Large intestine (tissue), 3 donors: Measurements from ENCODE around the gene LRRC8D. TPM values are rescaled to one million over a fixed set of nuclear protein-coding genes. Genes with fewer than 3 reads are reported as not detected.

Source experiments
- DNase-seq, 2 donors: peaks; one replicate each; pipeline versions ENCODE4 v3.0.0 to v3.0.0-alpha.2; 2013
- H3K27ac ChIP-seq: one replicate; pipeline ENCODE4 v1.5.1; 2013; ENCODE audit warnings: low read length
- H3K27me3 ChIP-seq: 2 replicates; pipeline ENCODE4 v1.6.1; 2013; ENCODE audit warnings: low read length; ENCODE audit not compliant: control insufficient read depth, insufficient read depth
- H3K36me3 ChIP-seq: 2 replicates; pipeline ENCODE4 v1.6.1; 2013; ENCODE audit warnings: low read length; ENCODE audit not compliant: control insufficient read depth, insufficient read depth
- H3K4me1 ChIP-seq: one replicate; pipeline ENCODE4 v1.6.1; 2013; ENCODE audit warnings: low read length; ENCODE audit not compliant: control insufficient read depth, insufficient read depth
- H3K4me3 ChIP-seq: one replicate; pipeline ENCODE4 v1.5.1; 2013; ENCODE audit warnings: low read length
- H3K9me3 ChIP-seq: one replicate; pipeline ENCODE4 v1.6.1; 2013; ENCODE audit warnings: mild to moderate bottlenecking, low read depth, low read length, moderate library complexity; ENCODE audit not compliant: control insufficient read depth
- WGBS: methylation state at CpG from one replicate; pipeline ENCODE4 v1.1.5; 2013; ENCODE audit warnings: low lambda C conversion rate; ENCODE audit not compliant: insufficient coverage; 5-methylcytosine and 5-hydroxymethylcytosine counted together
- polyA plus RNA-seq: library from polyadenylated mRNA; unstranded; fragments of 120-200 nt; gene quantifications from one replicate; pipeline ENCODE4 v1.2.1, GENCODE V29; 2013

Gene LRRC8D
- polyA plus RNA-seq, 1 donor: 33.3 TPM

DNA sequence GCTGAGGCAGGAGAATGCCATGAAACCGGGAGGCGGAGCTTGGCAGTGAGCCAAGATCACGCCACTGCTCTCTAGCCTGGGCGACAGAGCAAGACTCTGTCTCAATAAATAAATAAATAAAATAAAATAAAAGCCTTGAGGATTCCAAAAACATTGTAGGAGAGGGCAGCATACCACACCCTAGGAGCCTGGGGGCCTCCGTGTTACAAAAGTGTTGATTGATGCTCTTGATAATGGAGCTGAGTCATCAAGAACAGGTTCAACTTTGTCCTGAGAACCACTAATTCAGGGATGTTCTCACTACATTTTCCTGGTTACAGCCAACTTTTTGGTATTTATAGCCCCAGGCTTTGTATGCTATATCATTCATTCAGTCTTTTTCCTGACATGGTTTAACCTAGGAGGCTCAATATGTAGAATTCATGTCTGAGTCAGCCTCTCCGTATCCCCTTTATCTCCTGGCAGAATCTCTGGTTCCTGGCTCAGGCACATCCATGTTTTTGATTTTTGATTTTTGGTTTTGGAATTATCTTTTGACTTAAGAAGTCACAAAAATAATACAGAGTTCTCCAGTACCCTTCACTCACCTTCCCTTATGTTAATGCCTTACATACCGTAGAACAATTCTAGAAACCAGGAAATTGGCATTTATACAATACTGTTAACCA lies 69.4 kb downstream of the LRRC8D start:
- Histone ChIP-seq H3K36me3 (peaks cover 2% of the 10 kb centered on the region), H3K27ac (peak overlapping the region; percentile 24), H3K9me3 (no peaks in the 10 kb centered on the region), H3K27me3 (no peaks in the 10 kb centered on the region), H3K4me1 (peaks cover 7% of the 10 kb centered on the region), H3K4me3 (no peak overlapping the region)
- WGBS: no CpG with 5 or more reads among the region's 7 CpGs
- peak in 1 of 2 donors; percentile 31 for DNase-seq

DNA sequence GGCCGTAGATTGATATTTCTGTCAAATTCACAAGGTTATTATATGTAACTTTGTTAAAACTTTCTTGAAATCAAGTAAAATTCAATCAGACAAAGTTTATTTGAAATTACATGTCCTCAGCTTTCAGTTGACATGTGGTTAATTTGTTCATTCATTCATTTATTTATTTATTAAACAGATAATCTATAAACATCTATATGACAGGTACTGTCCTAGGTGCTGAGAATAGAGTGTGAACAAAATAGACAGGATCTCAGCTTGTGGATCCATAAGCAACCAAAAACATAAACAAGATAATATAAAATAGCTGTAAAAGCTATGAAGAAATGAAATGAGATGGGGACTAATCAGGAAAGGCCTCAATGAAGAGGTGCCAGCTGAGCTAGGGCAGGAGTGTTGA lies 72.0 kb downstream of the LRRC8D start:
- Histone ChIP-seq H3K4me3 (no peak overlapping the region), H3K4me1 (peaks cover 16% of the 10 kb centered on the region), H3K27me3 (no peaks in the 10 kb centered on the region), H3K27ac (no peak overlapping the region), H3K36me3 (no peaks in the 10 kb centered on the region), H3K9me3 (no peaks in the 10 kb centered on the region)
- no CpG with 5 or more reads among the region's 1 CpG for WGBS
- no peak for DNase-seq

DNA sequence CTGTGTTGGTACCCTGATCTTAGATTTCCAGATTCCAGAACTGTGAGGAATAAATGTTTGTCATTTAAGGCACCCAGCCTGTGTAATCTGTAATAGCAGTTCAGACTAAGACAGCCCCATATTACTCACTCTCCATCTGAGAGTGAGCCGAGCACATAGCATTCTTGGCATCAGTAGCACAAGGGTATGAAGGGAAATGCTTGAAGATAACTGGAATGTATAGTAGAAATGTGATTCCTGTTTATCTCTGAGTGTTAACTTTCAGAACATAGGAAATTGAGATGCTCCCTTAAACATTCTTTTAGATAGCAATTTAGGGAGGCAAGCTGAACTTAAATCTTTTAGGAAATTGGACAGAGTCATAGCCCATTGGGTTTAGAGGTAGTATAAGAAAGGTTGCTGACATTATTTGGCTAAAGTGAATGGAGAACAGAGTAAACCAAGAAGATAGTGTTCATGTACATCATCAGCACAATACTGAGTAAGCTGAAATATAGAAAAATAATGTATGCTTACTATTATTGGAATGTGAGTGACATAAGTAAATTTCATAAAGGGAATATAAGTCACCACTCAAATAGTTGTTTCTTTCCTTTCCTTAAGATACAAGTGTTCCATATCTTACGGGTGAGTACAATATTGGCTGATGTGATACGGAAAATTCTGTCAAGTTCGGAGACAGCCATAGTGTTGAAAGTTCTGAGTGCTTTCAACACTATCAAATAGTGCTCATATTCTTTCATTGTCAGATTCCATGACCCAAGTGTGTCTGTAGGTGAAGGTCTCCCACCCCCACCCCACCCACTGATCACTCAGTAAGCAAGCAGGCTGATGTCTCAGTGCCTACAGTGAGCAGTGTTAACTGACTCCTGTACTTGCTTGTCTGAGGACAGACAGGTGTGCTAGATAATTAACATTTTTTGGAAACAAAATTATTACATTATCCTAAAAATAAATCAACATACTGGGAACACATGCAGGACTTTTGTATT lies 73.7 kb downstream of the LRRC8D start:
- Histone ChIP-seq H3K4me3 (no peak overlapping the region), H3K27me3 (no peaks in the 10 kb centered on the region), H3K36me3 (no peaks in the 10 kb centered on the region), H3K27ac (no peak overlapping the region), H3K9me3 (no peaks in the 10 kb centered on the region), H3K4me1 (peaks cover 18% of the 10 kb centered on the region)
- WGBS: no CpG with 5 or more reads among the region's 4 CpGs
- no peak for DNase-seq

DNA sequence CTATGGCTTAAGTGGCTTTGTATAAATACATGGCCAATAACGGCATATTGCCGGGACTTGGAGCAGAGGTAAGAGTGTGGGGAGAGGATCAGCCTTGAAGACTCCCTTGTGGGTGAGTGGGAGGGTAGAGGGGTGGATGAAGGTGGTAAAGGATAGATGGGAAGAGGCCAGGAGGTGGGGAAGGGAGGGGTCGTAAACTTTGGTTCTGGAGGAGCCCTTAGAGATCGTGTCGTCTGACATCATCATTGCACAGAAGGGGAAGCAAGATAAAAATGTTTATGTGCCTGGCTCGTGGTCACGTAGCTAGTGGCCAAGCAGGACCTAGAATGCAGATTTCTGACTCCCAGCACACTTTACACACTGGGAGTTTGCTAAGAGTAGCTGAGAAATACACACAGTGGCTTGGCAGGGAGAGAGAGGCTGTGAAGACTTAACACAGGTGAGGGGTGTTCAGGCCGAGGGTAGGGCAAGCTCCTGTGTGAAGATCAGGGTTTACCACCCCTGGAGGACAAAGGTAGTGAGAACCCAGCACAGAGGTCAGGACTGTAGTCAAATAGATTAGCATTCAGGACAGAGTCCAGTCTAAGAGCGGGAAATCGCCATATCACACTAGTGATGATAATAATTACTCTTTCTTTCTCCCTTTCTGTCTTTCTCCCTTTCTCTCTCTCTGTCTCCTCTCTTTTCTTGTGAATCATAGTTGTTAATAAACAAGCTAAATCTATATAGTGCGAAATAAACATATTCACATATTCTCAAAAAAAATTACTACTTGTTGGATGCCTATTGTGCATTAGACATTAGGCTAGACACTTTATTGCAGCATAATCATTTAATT lies 75.5 kb downstream of the LRRC8D start:
- no peak overlapping the region for H3K4me3 ChIP-seq
- no peaks in the 10 kb centered on the region for H3K27me3 ChIP-seq
- H3K36me3 ChIP-seq: no peaks in the 10 kb centered on the region
- peak overlapping the region; percentile 70 for H3K27ac ChIP-seq
- H3K9me3 ChIP-seq: no peaks in the 10 kb centered on the region
- peak in 1 of 2 donors; percentile 78 for DNase-seq
- peaks cover 26% of the 10 kb centered on the region for H3K4me1 ChIP-seq
- WGBS: 75% methylated on average over 2 of the region's 11 CpGs

DNA sequence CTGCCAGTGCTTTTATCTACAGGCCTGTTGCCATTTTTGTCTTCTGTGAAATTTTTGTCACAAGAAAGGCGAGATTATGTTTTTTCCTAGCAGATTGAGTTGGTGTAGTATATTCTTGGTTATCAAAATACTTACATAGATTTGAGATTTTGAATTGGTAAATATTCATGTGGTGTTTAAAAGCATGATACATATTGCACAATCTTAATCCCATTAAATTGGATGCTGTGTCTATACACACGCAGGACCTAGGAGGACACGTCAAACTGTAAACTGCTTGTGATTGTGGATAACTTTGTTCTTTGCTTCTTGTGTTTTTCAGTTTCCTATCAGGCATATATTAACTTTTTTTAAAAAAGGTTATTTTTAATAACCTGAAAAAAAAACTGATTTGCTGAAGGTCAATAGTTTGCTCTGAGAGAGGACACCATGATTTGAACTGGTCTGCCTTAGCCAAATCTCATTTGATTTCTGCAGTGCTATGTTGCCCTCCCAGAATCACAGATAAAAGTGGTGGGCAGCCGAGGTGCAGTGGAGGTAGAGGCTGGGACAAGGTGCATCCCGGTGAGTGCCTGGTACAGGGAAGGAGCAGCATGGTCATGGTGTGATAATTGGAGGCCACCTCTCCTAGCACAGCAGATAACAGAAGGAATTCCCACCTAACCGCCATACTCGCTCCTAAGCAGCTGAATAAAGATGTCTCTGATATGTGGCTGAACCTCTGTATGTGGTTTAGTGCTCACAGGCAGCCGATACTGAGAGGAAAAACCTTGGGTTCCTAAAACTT lies 76.7 kb downstream of the LRRC8D start:
- no CpG with 5 or more reads among the region's 8 CpGs for WGBS

DNA sequence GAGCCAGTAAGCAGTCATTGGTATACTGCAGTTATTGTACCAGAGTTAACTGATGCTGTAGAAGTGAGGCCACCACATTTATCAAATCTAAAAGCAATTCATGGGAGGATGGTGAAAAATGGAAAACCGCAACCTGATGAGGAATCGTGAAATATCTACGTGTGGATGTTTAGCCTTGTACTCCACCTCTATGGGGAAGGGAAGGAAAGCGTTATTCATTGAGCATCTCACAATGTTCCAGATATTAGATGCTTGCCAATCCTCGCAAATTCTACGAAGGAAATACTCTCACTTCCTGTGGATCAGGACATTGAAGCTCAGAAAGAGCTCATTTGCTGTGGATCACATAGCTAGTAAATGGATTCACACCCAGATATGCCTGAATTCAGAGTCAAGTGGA lies 77.3 kb downstream of the LRRC8D start:
- 93% methylated on average over 3 of the region's 6 CpGs for WGBS
- H3K27me3 ChIP-seq: no peaks in the 10 kb centered on the region
- no peak for DNase-seq

More for the DNA sequence above, 76.7 kb downstream of the LRRC8D start:
- H3K9me3 ChIP-seq: no peaks in the 10 kb centered on the region
- H3K4me3 ChIP-seq: no peak overlapping the region
- DNase-seq: no peak
- H3K4me1 ChIP-seq: peaks cover 34% of the 10 kb centered on the region
- no peaks in the 10 kb centered on the region for H3K36me3 ChIP-seq
- H3K27ac ChIP-seq: no peak overlapping the region
- H3K27me3 ChIP-seq: no peaks in the 10 kb centered on the region

DNA sequence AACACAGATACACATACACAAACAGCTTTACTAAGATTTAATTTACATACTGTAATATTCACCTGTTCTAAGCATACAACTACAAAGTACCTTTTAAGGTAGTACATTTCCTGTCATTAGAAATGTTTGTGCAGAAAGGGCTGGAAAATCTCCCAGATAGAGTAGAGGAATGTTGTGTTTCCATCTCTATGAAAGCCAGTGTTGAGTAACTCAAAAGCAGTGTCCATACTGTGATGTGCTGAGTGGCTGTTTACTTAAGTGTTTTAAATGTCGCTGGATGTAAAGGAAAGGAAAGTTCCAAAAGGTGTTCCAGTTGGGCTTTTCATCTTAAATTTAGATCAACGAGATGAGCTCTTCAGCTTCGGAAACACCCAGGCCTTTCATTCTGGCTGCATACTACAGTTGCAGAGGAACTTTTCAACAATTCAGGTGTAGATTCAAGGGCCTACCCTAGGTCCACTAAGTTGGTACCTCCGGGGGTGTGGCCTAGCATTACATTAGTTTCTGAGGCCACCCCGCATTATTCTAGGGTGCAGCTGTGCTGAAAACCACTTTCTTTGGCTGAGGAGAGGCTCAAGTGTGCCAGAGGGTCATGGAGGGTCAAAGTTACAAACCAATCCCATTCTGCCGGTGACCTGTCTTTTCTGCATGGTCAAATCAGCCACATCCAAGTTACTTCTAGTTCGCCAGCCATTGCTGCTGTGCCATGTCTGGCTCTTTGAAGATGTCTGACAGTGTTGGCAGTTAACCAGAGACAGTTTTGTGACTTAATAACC lies 78.1 kb downstream of the LRRC8D start:
- H3K4me3 ChIP-seq: no peak overlapping the region
- H3K4me1 ChIP-seq: peaks cover 43% of the 10 kb centered on the region
- H3K27ac ChIP-seq: no peak overlapping the region
- H3K9me3 ChIP-seq: no peaks in the 10 kb centered on the region
- no CpG with 5 or more reads among the region's 7 CpGs for whole genome bisulfite sequencing
- H3K27me3 ChIP-seq: no peaks in the 10 kb centered on the region
- no peaks in the 10 kb centered on the region for H3K36me3 ChIP-seq
- no peak for DNase-seq

More for the DNA sequence above, 77.3 kb downstream of the LRRC8D start:
- H3K27ac ChIP-seq: no peak overlapping the region
- H3K4me1 ChIP-seq: peaks cover 39% of the 10 kb centered on the region
- no peaks in the 10 kb centered on the region for H3K36me3 ChIP-seq
- no peak overlapping the region for H3K4me3 ChIP-seq
- H3K9me3 ChIP-seq: no peaks in the 10 kb centered on the region

DNA sequence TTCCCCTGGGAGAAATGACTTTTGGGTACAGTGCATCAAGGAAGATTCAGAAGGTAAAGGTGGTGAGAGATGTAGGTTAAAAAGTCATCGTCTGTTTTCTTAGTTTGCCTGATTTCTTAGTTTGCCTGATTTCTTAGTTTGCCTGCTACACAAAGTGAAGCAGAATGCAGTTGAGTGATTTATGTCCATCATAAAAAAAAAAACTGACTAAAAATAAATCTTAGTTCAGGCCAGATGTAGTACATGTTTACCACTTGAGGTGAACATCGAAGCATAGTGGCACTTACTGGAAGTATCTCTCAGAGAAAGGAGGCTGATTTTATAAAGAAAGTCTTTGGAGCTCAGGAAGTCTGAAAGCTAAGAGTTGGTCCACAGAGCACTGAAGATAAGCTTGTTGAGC lies 79.5 kb downstream of the LRRC8D start:
- Histone ChIP-seq H3K36me3 (no peaks in the 10 kb centered on the region), H3K9me3 (no peaks in the 10 kb centered on the region), H3K27me3 (no peaks in the 10 kb centered on the region), H3K27ac (peak overlapping the region; percentile 84), H3K4me3 (no peak overlapping the region), H3K4me1 (peaks cover 43% of the 10 kb centered on the region)
- DNase-seq: no peak
- WGBS: no CpG with 5 or more reads among the region's 2 CpGs
